ENCODE data around the gene DDX60.

- TF ChIP-seq CTCF (IDR thresholded peaks at IDR 0.05) (no peak), POLR2A (IDR thresholded peaks at IDR 0.05) (no peak)
Observed at GRCh38 chr4:168218645-168219044, 99.9 kb downstream of the DDX60 start.
